Osteocyte (in vitro differentiated cells): ENCODE results near the gene TMEM132C. TPM values are rescaled to one million over a fixed set of nuclear protein-coding genes. Genes with fewer than 3 reads are reported as not detected.

Experiments used
- DNase-seq: peaks from one replicate; pipeline ENCODE4 v3.0.0; 2021; ENCODE audit warnings: mixed read lengths; ENCODE audit not compliant: unreplicated experiment; ENCODE audit errors: extremely low spot score
- H3K27ac Mint-ChIP-seq: one replicate; pipeline ENCODE4 v1.8.0; 2021; ENCODE audit warnings: mild to moderate bottlenecking, mixed read lengths; ENCODE audit not compliant: unreplicated experiment
- H3K27me3 Mint-ChIP-seq: one replicate; pipeline ENCODE4 v1.8.0; 2021; ENCODE audit warnings: mixed read lengths; ENCODE audit not compliant: unreplicated experiment
- H3K36me3 Mint-ChIP-seq: one replicate; pipeline ENCODE4 v1.8.0; 2021; ENCODE audit warnings: mixed read lengths; ENCODE audit not compliant: unreplicated experiment
- H3K4me1 Mint-ChIP-seq: one replicate; pipeline ENCODE4 v1.8.0; 2021; ENCODE audit warnings: mixed read lengths; ENCODE audit not compliant: unreplicated experiment
- H3K4me3 Mint-ChIP-seq: one replicate; pipeline ENCODE4 v1.8.0; 2021; ENCODE audit warnings: mild to moderate bottlenecking, moderate library complexity, mixed read lengths; ENCODE audit not compliant: unreplicated experiment
- H3K9me3 Mint-ChIP-seq: one replicate; pipeline ENCODE4 v1.8.0; 2021; ENCODE audit warnings: mixed read lengths; ENCODE audit not compliant: unreplicated experiment
- CTCF ChIP-seq: fragments of 200-600 bp; sonication (generic); IDR thresholded peaks from 2 replicates; pipeline ENCODE4 v1.5.0; 2021; ENCODE audit warnings: antibody characterized with exemption, mild to moderate bottlenecking, moderate library complexity
- total RNA-seq: library from RNA; stranded (reverse); gene quantifications from 2 replicates; pipeline ENCODE4 v1.2.1, GENCODE V29; 2021

TMEM132C gene
- total RNA-seq, 1 donor from 2014 or later, result not detected

- TF ChIP-seq CTCF, result no peak
- no peak overlapping the region for H3K27ac Mint-ChIP-seq
- peaks cover 25% of the 10 kb centered on the region for H3K9me3 Mint-ChIP-seq
- H3K4me1 Mint-ChIP-seq, result no peaks in the 10 kb centered on the region
- H3K27me3 Mint-ChIP-seq, result no peaks in the 10 kb centered on the region
- DNase-seq, result no peak
- H3K4me3 Mint-ChIP-seq, result no peak overlapping the region
- H3K36me3 Mint-ChIP-seq, result no peaks in the 10 kb centered on the region
Measured at GRCh38 chr12:128399253-128399652, 132.3 kb downstream of the TMEM132C start.

GRCh38 chr12:128402486-128403243, 135.7 kb downstream of the TMEM132C start:
- peaks cover 19% of the 10 kb centered on the region for H3K9me3 Mint-ChIP-seq
- no peaks in the 10 kb centered on the region for H3K27me3 Mint-ChIP-seq
- H3K4me1 Mint-ChIP-seq, result no peaks in the 10 kb centered on the region
- TF ChIP-seq CTCF, result no peak
- no peak for DNase-seq
- H3K27ac Mint-ChIP-seq, result no peak overlapping the region
- H3K36me3 Mint-ChIP-seq, result no peaks in the 10 kb centered on the region
- H3K4me3 Mint-ChIP-seq, result no peak overlapping the region

- DNase-seq, result no peak
- no peaks in the 10 kb centered on the region for H3K27me3 Mint-ChIP-seq
- H3K9me3 Mint-ChIP-seq, result peaks cover 34% of the 10 kb centered on the region
- no peak overlapping the region for H3K27ac Mint-ChIP-seq
- H3K4me3 Mint-ChIP-seq, result no peak overlapping the region
- H3K4me1 Mint-ChIP-seq, result no peaks in the 10 kb centered on the region
- H3K36me3 Mint-ChIP-seq, result no peaks in the 10 kb centered on the region
- no peak for TF ChIP-seq CTCF
Measured at GRCh38 chr12:128408669-128409068, 141.7 kb downstream of the TMEM132C start.

GRCh38 chr12:128415036-128415560, 148.1 kb downstream of the TMEM132C start:
- Mint-ChIP-seq H3K27me3 (no peaks in the 10 kb centered on the region), H3K9me3 (peaks cover 42% of the 10 kb centered on the region), H3K4me3 (no peak overlapping the region), H3K36me3 (no peaks in the 10 kb centered on the region), H3K4me1 (no peaks in the 10 kb centered on the region), H3K27ac (no peak overlapping the region)
- no peak for TF ChIP-seq CTCF
- DNase-seq, result no peak

GRCh38 chr12:128418944-128419343, 152.0 kb downstream of the TMEM132C start:
- H3K27ac Mint-ChIP-seq, result no peak overlapping the region
- H3K27me3 Mint-ChIP-seq, result no peaks in the 10 kb centered on the region
- TF ChIP-seq CTCF, result no peak
- H3K4me1 Mint-ChIP-seq, result no peaks in the 10 kb centered on the region
- no peak for DNase-seq
- peaks cover 39% of the 10 kb centered on the region for H3K9me3 Mint-ChIP-seq
- H3K36me3 Mint-ChIP-seq, result no peaks in the 10 kb centered on the region
- no peak overlapping the region for H3K4me3 Mint-ChIP-seq
